GM12891 (cell line): ENCODE data around the gene PSMD1.
"Not testable (repeated sequence)": the region's sequence is repeated elsewhere in the genome, so short reads cannot be mapped to it uniquely, and the experiment has no call there.

Experiments used
- DNase-seq: peaks from one replicate; pipeline ENCODE4 v3.0.0; 2011; ENCODE audit warnings: low spot score; ENCODE audit not compliant: insufficient read length
- FAIRE-seq: peaks from 2 replicates; lab custom pipeline; 2011; peaks lifted over from hg19 to GRCh38; lab: Jason Lieb, UNC
- PAX5 ChIP-seq: IDR thresholded peaks from 2 replicates; pipeline ENCODE4 v1.6.1; 2011; ENCODE audit warnings: low read length, moderate library complexity, mild to moderate bottlenecking; ENCODE audit not compliant: insufficient read depth, severe bottlenecking
- POLR2A ChIP-seq: IDR thresholded peaks from 2 replicates; pipeline ENCODE4 v1.6.1; 2011; ENCODE audit warnings: low read depth, low read length, control low read depth
- POLR2AphosphoS5 ChIP-seq: IDR thresholded peaks from 2 replicates; pipeline ENCODE4 v1.6.1; 2011; ENCODE audit warnings: low read depth, low read length, control low read depth
- POU2F2 ChIP-seq: IDR thresholded peaks from 2 replicates; pipeline ENCODE4 v1.6.1; 2011; ENCODE audit warnings: low read depth, mild to moderate bottlenecking, control low read depth, low read length, moderate library complexity
- SPI1 ChIP-seq: IDR thresholded peaks from 2 replicates; pipeline ENCODE4 v1.6.1; 2011; ENCODE audit warnings: low read depth, low read length, control low read depth
- TAF1 ChIP-seq: IDR thresholded peaks from 2 replicates; pipeline ENCODE4 v1.6.1; 2011; ENCODE audit warnings: low read depth, low read length, control low read depth

PSMD1 gene

DNA sequence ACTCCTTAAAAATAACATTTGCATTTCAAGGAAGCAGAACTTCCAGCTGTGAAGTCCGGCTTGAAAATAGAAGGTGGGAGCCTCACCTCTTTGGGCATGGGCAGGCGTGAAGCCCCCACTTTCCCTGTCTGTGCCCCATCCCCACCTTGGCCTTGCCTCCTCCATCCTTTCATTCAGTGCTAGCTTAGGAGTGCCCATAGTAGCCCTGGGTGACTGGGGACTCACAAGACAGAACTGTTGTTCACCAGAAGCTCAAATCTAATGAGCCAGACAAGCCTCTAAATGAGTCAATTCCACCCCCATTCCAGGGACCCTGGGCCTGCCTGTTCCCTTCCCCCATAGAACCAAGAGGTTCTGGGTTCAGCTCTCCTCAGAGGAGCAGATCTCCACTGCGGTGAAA is 40.7 kb upstream of the PSMD1 start:
- FAIRE-seq (no peak), DNase-seq (no peak)
- TF ChIP-seq PAX5 (no peak), TAF1 (no peak), SPI1 (no peak), POLR2A (no peak), POU2F2 (no peak), POLR2AphosphoS5 (no peak)

- no peak for TF ChIP-seq POU2F2
- TF ChIP-seq TAF1 = no peak
- no peak for TF ChIP-seq PAX5
- TF ChIP-seq SPI1 = no peak
- no peak for TF ChIP-seq POLR2A
- no peak for TF ChIP-seq POLR2AphosphoS5
- DNase-seq (no peak), FAIRE-seq (no peak)
These were observed 40.0 kb upstream of the PSMD1 start for GRCh38 chr2:231016566-231017230.

DNA sequence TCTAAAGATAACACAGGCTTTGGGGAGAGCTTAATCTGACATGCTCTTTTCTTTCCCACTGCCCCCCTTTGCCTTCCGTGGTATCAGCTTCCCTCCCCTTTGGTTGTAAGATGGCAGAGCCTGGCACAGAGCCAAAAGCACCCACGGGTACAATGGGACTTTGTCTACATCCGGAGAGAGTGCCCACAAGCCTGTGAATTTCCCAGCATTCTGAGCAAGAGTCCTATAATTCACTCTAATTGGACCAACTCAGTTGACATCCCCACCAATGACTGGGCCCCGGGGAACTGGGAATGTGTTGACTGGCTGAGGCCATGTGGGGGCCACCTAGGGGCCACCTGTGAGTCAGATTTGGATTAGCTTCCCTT is 39.5 kb upstream of the PSMD1 start:
- no peak for FAIRE-seq
- TF ChIP-seq PAX5 (no peak), POLR2A (no peak), POU2F2 (no peak), TAF1 (no peak), SPI1 (no peak), POLR2AphosphoS5 (no peak)
- DNase-seq = no peak

DNA sequence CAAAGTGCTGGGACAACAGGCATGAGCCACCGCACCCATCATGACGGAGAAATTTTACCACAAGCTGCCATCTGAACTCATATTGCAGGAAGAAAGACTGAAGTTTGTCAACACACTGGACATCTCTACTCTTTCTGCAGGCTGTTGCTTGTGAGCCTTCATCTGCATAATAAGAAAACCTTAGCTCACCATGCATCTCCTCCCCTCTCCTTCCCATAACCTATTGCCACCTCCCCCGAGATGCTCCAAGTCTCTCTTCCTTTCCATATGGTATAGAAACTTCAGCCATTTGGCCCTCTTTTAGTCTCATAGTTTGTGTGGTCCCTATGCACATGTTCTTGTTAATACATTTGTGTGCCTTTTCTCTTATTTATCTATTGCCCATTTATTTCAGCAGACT is 38.5 kb upstream of the PSMD1 start:
- FAIRE-seq (no peak), DNase-seq (no peak)
- TF ChIP-seq POU2F2 (no peak), TAF1 (no peak), PAX5 (no peak), POLR2A (no peak), SPI1 (no peak), POLR2AphosphoS5 (no peak)

DNA sequence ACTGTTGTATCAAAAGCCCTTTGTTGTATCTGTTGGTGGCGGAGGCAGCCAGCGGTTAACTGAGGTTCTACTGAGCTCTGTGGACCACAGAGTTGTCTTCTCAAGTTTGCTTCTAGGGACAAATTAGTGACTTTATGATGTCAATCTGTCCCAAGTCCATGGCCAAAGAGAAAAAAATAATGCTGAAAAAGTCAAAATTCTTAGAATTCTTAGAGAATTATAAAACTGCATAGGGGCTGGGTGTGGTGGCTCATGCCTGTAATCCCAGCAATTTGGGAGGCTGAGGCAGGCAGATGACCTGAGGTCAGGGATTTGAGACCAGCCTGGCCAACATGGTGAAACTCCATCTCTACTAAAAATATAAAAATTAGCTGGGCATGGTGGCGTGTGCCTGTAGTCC is 31.6 kb upstream of the PSMD1 start:
- FAIRE-seq, DNase-seq: not testable (repeated sequence)

- TF ChIP-seq POLR2AphosphoS5 = no peak
- TF ChIP-seq PAX5 = no peak
- no peak for TF ChIP-seq SPI1
- TF ChIP-seq TAF1 = no peak
- no peak for TF ChIP-seq POU2F2
- no peak for TF ChIP-seq POLR2A
- DNase-seq (no peak), FAIRE-seq (no peak)
These were observed 27.8 kb upstream of the PSMD1 start for GRCh38 chr2:231028889-231029288.

- no peak for TF ChIP-seq SPI1
- no peak for TF ChIP-seq POU2F2
- TF ChIP-seq PAX5 = no peak
- no peak for TF ChIP-seq POLR2AphosphoS5
- TF ChIP-seq TAF1 = no peak
- TF ChIP-seq POLR2A = no peak
- no peak for FAIRE-seq
- DNase-seq = no peak
These were observed 27.1 kb upstream of the PSMD1 start for GRCh38 chr2:231029563-231029962.

- DNase-seq (no peak), FAIRE-seq (no peak)
- TF ChIP-seq TAF1 (no peak), POLR2A (no peak), SPI1 (no peak), POU2F2 (no peak), POLR2AphosphoS5 (no peak), PAX5 (no peak)
These were observed 25.9 kb upstream of the PSMD1 start for GRCh38 chr2:231030725-231031124.

DNA sequence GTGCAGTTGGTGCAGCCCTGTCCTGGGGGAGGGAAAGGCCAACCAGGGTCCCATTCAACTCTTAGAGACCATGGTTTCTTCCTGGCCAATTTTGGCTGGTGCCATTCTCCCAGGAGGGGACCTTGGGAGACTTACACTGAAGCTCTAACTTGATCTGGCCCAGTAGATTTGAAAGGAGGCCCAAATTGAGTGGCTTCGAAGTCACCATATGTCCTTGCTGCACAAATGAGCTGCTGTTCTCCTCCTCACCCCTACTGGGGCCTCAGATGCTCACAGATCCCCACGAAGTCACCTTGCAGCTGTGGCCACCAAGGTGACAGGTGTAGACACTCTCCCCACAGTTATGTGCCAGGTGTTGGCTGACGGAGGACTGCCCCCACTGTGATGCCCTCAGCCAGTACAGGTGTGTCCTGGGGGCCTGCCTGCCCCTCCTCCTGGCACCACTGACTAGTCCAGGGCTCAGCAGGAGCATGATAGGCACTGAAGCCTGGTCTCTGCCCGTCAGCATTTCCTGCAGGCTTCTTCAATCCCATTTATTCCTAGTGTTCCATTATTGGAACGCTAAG is 24.0 kb upstream of the PSMD1 start:
- no peak for TF ChIP-seq POLR2A
- no peak for TF ChIP-seq POU2F2
- TF ChIP-seq TAF1 = no peak
- no peak for TF ChIP-seq SPI1
- DNase-seq (no peak), FAIRE-seq (no peak)

GRCh38 chr2:231033147-231034132 is 23.2 kb upstream of the PSMD1 start:
- no peak for TF ChIP-seq POLR2A
- TF ChIP-seq PAX5 = no peak
- no peak for TF ChIP-seq TAF1
- TF ChIP-seq SPI1 = no peak
- no peak for TF ChIP-seq POLR2AphosphoS5
- no peak for TF ChIP-seq POU2F2
- DNase-seq (no peak), FAIRE-seq (no peak)
